Measurements from ENCODE around the gene GLIS2. TPM values are rescaled to one million over a fixed set of nuclear protein-coding genes. Genes with fewer than 3 reads are reported as not detected.

The GLIS2 gene
- total RNA-seq, 1 donor from 2014 or later, result 17.4 TPM

DNA sequence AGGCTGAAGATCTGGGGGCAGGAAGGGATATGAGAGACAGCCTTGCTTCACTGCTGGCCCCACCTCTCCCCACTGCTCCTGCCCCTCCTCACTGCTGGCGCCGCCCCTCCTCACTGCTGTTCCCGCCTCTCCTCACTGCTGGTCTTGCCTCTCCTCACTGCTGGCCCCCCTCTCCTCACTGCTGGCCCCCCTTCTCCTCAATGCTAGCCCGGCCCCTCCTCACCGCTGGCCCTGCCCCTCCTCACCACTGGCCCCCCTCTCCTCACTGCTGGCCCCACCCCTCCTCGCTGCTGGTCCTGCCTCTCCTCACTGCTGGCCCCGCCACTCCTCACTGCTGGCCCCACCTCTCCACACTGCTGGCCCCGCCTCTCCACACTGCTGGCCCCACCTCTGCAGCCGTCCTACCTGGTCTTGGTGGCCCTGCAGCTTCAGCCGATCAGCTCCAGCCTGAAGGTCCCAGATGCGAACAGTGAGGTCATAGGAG, 44.7 kb downstream of the GLIS2 start:
- DNase-seq (ENCODE audit: low read depth, low spot score), result no peak
- no peak overlapping the region for H3K4me3 Mint-ChIP-seq
- H3K27me3 Mint-ChIP-seq (ENCODE audit: low read depth), result no peaks in the 10 kb centered on the region
- H3K4me1 Mint-ChIP-seq, result no peaks in the 10 kb centered on the region
- peaks cover 2% of the 10 kb centered on the region for H3K36me3 Mint-ChIP-seq (ENCODE audit: low read depth)
- no peaks in the 10 kb centered on the region for H3K9me3 Mint-ChIP-seq
- TF ChIP-seq, protein P1, sequence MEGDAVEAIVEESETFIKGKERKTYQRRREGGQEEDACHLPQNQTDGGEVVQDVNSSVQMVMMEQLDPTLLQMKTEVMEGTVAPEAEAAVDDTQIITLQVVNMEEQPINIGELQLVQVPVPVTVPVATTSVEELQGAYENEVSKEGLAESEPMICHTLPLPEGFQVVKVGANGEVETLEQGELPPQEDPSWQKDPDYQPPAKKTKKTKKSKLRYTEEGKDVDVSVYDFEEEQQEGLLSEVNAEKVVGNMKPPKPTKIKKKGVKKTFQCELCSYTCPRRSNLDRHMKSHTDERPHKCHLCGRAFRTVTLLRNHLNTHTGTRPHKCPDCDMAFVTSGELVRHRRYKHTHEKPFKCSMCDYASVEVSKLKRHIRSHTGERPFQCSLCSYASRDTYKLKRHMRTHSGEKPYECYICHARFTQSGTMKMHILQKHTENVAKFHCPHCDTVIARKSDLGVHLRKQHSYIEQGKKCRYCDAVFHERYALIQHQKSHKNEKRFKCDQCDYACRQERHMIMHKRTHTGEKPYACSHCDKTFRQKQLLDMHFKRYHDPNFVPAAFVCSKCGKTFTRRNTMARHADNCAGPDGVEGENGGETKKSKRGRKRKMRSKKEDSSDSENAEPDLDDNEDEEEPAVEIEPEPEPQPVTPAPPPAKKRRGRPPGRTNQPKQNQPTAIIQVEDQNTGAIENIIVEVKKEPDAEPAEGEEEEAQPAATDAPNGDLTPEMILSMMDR (conservative IDR thresholded peaks at IDR 0.05), result no peak
- H3K27ac Mint-ChIP-seq (ENCODE audit: unreplicated experiment), result no peak overlapping the region

DNA sequence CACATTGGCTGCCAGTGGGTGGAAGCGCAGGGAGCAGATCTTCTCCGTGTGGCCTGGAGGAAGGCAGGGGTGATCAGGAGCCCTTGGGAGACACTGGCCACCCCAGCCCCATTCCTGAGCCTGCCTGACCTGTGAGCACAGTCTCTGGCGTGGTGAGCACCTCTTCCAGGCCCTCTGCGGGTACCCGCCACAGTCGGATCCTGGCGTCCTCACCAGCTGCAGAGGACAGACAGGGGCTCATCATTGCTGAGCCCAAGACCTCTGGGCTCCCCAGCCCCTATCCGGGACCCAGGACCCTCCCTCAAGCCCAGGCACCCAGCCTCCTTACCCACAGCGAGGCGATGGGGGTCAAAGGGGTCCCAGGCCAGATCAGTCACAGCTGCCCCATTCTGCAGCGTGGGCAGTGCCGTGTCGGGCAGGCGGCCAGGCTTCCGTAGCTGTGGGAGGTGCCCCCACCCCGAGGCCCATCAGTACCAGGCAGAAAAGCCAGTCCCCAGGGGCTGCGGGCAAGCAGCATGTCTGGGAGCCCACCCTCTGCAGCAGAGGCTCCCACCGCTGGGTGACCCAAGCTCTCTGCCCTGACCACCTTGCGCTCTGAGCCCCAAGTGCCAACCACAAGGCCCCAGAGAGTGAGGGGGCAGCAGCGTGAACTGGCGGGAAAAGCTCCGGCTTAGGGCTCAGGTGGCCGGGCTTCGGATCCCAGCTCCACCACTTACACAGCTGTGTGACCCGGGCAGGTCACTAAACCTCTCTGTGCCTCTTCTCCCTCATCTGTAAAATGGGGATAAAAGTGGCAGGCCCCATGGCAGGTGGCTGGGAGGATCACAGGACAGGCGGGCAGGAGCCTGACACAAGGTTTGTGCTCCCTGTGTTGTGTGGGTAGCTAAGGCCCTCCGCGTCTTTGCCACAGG, 45.4 kb downstream of the GLIS2 start:
- no peaks in the 10 kb centered on the region for H3K9me3 Mint-ChIP-seq
- no peak for DNase-seq (ENCODE audit: low read depth, low spot score)
- peaks cover 2% of the 10 kb centered on the region for H3K36me3 Mint-ChIP-seq (ENCODE audit: low read depth)
- TF ChIP-seq, protein P1 (conservative IDR thresholded peaks at IDR 0.05), result no peak
- H3K27ac Mint-ChIP-seq (ENCODE audit: unreplicated experiment), result no peak overlapping the region
- no peak overlapping the region for H3K4me3 Mint-ChIP-seq
- H3K27me3 Mint-ChIP-seq (ENCODE audit: low read depth), result no peaks in the 10 kb centered on the region
- no peaks in the 10 kb centered on the region for H3K4me1 Mint-ChIP-seq

DNA sequence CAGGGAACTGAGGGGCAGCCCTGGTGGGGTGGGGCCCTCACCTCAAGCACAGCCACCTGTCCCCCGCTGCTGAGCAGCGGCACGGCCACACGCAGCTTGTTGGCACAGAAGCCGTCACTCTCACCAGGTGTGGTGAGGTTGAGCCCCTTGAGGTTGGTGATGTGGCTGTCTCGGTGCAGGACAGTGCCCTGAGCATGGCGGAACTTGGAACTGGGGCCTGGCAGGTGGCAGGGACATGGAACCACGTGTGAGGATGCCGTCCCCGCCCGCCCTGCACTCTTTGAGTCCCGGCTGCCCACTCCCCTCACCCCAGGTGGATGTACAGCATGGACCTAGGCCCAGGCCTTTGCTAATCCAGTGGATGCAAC, 46.1 kb downstream of the GLIS2 start:
- peaks cover 2% of the 10 kb centered on the region for H3K36me3 Mint-ChIP-seq (ENCODE audit: low read depth)
- H3K27ac Mint-ChIP-seq (ENCODE audit: unreplicated experiment), result no peak overlapping the region
- no peaks in the 10 kb centered on the region for H3K27me3 Mint-ChIP-seq (ENCODE audit: low read depth)
- no peaks in the 10 kb centered on the region for H3K9me3 Mint-ChIP-seq
- H3K4me3 Mint-ChIP-seq, result no peak overlapping the region
- DNase-seq (ENCODE audit: low read depth, low spot score), result no peak
- no peaks in the 10 kb centered on the region for H3K4me1 Mint-ChIP-seq
- TF ChIP-seq, protein P1 (conservative IDR thresholded peaks at IDR 0.05), result no peak

DNA sequence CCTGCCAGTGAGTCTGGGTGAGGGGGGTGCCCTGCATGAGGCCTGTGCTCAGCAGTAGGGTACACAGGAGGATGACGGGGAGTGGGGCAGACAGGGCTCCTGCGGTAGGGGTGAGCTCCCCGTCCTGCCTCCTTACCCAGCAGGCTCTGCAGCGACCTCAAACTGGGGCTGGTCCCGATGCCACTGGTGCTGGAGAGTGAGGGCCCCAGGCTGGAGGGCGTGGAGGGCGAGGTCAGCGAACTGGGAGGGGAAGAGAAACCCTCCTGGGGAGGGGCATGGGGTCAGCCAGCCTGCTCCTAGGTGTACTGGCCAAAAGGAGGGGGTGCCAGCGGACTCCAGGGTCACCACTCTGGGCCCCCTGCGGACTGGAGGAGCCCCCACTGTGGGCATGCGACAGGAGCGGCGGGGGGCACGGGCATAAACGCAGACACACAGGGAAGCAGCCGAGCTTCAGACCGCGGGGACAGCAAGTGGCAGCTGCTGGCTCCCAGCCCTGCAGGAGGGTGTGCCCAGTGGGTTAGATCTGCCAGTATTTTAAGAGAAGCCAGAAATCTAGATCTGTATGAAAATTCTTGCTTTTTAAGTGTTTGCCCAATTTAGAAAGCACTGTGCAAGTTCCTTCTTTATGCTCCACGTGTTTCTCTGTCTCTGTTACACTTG, 46.7 kb downstream of the GLIS2 start:
- H3K36me3 Mint-ChIP-seq (ENCODE audit: low read depth), result peaks cover 2% of the 10 kb centered on the region
- no peak for DNase-seq (ENCODE audit: low read depth, low spot score)
- no peak overlapping the region for H3K27ac Mint-ChIP-seq (ENCODE audit: unreplicated experiment)
- TF ChIP-seq, protein P1 (conservative IDR thresholded peaks at IDR 0.05), result no peak
- H3K4me3 Mint-ChIP-seq, result no peak overlapping the region
- no peaks in the 10 kb centered on the region for H3K27me3 Mint-ChIP-seq (ENCODE audit: low read depth)
- H3K9me3 Mint-ChIP-seq, result no peaks in the 10 kb centered on the region
- peaks cover 5% of the 10 kb centered on the region for H3K4me1 Mint-ChIP-seq

DNA sequence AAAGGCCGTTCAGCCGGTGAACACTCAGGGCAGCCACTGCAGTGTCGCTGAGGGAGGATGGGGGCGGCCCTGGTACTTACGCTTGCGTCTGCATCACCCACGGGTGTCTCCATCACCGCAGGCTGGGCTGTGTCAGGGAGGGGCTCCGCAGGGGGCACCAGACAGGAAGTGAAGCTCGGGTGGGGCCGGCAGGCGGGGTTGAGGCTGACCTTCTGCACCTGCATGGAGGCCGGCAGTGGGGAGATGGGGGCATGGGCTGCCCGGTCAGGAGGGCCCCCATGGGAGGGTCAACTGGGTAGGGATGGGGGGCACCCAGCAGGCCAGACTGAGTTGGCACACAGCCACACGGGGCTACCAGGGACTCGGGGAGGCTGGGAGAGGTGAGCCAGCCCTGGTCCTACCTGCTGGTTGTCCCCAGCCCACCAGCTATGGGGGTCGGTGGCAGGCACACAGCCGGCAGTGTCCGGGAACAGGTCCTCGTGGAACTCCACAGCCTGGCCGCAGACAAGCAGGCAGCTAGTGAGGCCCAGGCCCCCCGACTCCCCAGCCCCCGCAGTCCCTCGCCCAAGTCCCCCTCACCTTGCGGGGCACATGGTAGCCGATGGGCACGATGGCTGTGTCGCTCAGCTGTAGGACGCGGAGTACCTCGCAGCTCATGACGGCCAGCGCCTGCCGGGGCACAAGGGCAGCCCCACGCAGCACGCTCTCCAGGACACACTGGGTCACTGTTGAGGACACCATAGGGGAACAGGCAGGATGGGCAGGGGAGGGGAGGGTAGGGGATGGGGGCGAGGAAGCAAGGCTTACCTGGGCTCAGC, 48.5 kb downstream of the GLIS2 start:
- Mint-ChIP-seq H3K36me3 (ENCODE audit: low read depth) (no peaks in the 10 kb centered on the region), H3K27me3 (ENCODE audit: low read depth) (no peaks in the 10 kb centered on the region), H3K9me3 (no peaks in the 10 kb centered on the region), H3K27ac (ENCODE audit: unreplicated experiment) (no peak overlapping the region), H3K4me3 (no peak overlapping the region), H3K4me1 (peaks cover 5% of the 10 kb centered on the region)
- no peak for DNase-seq (ENCODE audit: low read depth, low spot score)
- TF ChIP-seq, protein P1 (conservative IDR thresholded peaks at IDR 0.05), result no peak

Data from neural crest cell (in vitro differentiated cells).